Measurements from ENCODE around the gene UBE2A.

Gene UBE2A

GRCh38 chrX:119574394-119575266, at the start of gene UBE2A:
TSS of gene UBE2A (plus strand) at chrX:119574563. CDS start at chrX:119574712, 149 bp downstream.
- DNase-seq = peak; percentile 86

- no peak for DNase-seq
These were observed 44.8 kb upstream of the UBE2A start for GRCh38 chrX:119529345-119530276.

- DNase-seq = no peak
These were observed 36.9 kb upstream of the UBE2A start for GRCh38 chrX:119537487-119537886.

GRCh38 chrX:119539872-119540271, 34.5 kb upstream of the UBE2A start:
- DNase-seq = no peak

GRCh38 chrX:119541188-119541587, 33.2 kb upstream of the UBE2A start:
- no peak for DNase-seq

GRCh38 chrX:119549327-119550016, 24.9 kb upstream of the UBE2A start:
- no peak for DNase-seq

- no peak for DNase-seq
These were observed 21.9 kb upstream of the UBE2A start for GRCh38 chrX:119552508-119552907.

GRCh38 chrX:119565107-119565663, 9.2 kb upstream of the UBE2A start, which contains the start of gene STEEP1:
TSS of gene STEEP1 (minus strand) at chrX:119565409. CDS start at chrX:119565355, 54 bp downstream.
- peak; percentile 83 to 85 for DNase-seq

GRCh38 chrX:119570351-119570835, 4.0 kb upstream of the UBE2A start:
- DNase-seq = no peak

GRCh38 chrX:119573222-119573621, 1.1 kb upstream of the UBE2A start:
- no peak for DNase-seq

GRCh38 chrX:119573840-119574393, 446 bp upstream of the UBE2A start:
- no peak for DNase-seq

GRCh38 chrX:119579414-119579813, 5.1 kb downstream of the UBE2A start:
- no peak for DNase-seq

- no peak for DNase-seq
These were observed 9.2 kb downstream of the UBE2A start for GRCh38 chrX:119583431-119584059.

- DNase-seq = no peak
These were observed 15.4 kb downstream of the UBE2A start for GRCh38 chrX:119589810-119590209.

GRCh38 chrX:119602701-119603255, 28.4 kb downstream of the UBE2A start:
- no peak for DNase-seq

- DNase-seq = no peak
These were observed 30.6 kb downstream of the UBE2A start for GRCh38 chrX:119604766-119605463.

- DNase-seq = peak; percentile 27 to 39
These were observed 31.3 kb downstream of the UBE2A start for GRCh38 chrX:119605464-119606279.

GRCh38 chrX:119606280-119607017, 32.1 kb downstream of the UBE2A start, which contains the start of gene NKRF:
TSS of gene NKRF (minus strand) at chrX:119606424.
- DNase-seq = peak; percentile 87 to 89

GRCh38 chrX:119607018-119607389, 32.6 kb downstream of the UBE2A start:
- DNase-seq = no peak
